ENCODE data around the gene GPR33.

- TF ChIP-seq, protein P1, sequence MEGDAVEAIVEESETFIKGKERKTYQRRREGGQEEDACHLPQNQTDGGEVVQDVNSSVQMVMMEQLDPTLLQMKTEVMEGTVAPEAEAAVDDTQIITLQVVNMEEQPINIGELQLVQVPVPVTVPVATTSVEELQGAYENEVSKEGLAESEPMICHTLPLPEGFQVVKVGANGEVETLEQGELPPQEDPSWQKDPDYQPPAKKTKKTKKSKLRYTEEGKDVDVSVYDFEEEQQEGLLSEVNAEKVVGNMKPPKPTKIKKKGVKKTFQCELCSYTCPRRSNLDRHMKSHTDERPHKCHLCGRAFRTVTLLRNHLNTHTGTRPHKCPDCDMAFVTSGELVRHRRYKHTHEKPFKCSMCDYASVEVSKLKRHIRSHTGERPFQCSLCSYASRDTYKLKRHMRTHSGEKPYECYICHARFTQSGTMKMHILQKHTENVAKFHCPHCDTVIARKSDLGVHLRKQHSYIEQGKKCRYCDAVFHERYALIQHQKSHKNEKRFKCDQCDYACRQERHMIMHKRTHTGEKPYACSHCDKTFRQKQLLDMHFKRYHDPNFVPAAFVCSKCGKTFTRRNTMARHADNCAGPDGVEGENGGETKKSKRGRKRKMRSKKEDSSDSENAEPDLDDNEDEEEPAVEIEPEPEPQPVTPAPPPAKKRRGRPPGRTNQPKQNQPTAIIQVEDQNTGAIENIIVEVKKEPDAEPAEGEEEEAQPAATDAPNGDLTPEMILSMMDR (conservative IDR thresholded peaks at IDR 0.05 in 1 of 2, IDR thresholded peaks at IDR 0.05 in 1 of 2; ENCODE audit: extremely low read depth in 1 of 2, insufficient read depth in 1 of 2, low read depth in 1 of 2, low read length in 2 of 2), result no peak
- no peak for TF ChIP-seq EZH2 (IDR thresholded peaks at IDR 0.05; ENCODE audit: borderline replicate concordance, low read length)
These were observed 5.1 kb upstream of the GPR33 start for GRCh38 chr14:31492759-31493498.
